ENCODE results near the gene CPLX1.
A peak's percentile ranks its signal among the peaks of the same experiment; 100 is the strongest.

The CPLX1 gene

DNA sequence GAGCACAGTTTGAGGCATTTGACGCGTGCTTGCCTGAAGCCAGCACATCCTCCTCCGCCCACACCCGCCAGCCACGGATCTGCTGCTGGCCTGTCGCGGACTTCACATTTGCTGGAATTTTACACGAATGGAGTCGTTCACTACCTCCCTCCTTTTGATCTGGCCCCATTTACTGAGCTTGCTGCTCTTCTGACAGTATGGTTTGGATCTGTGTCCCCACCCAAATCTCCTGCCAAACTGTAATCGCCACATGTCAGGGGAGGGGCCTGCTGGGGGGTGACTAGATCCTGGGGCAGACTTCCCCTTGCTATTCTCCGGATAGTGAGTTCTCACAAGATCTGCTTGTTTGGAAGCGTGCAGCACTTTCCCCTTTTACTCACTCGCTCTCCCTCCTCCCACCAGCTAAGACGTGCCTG lies 19.9 kb upstream of the CPLX1 start:
- H2BK15ac ChIP-seq (ENCODE audit: low read length): no peak overlapping the region
- H3K4me3 ChIP-seq (ENCODE audit: low read length in 2 of 2): no peak overlapping the region
- no peak overlapping the region for H3K23ac ChIP-seq (ENCODE audit: low read depth, low read length, poor library complexity)
- H2BK5ac ChIP-seq (ENCODE audit: low read length): no peak overlapping the region
- H3K4me1 ChIP-seq (ENCODE audit: control insufficient read depth in 2 of 2, insufficient read depth in 1 of 2, low read depth in 1 of 2, low read length in 2 of 2): peaks cover 0 to 3% of the 10 kb centered on the region in 2 donors
- no peak overlapping the region for H3K27ac ChIP-seq (replicated peaks; ENCODE audit: low read length)
- H2AK5ac ChIP-seq (ENCODE audit: low read depth, low read length): no peak overlapping the region
- H3K9ac ChIP-seq (ENCODE audit: low read depth, low read length, poor library complexity): peak overlapping the region; percentile 67
- H2BK120ac ChIP-seq (ENCODE audit: low read depth, low read length): no peak overlapping the region
- no peak overlapping the region for H2BK12ac ChIP-seq (ENCODE audit: low read length)
- H3K4ac ChIP-seq (ENCODE audit: low read length): no peak overlapping the region
- no peak overlapping the region for H2AFZ ChIP-seq (ENCODE audit: low read length)
- H3K9me3 ChIP-seq (replicated peaks in 1 of 2; ENCODE audit: control insufficient read depth in 2 of 2, insufficient read depth in 1 of 2, low read depth in 1 of 2, low read length in 2 of 2): no peaks in the 10 kb centered on the region
- H3K18ac ChIP-seq (ENCODE audit: low read length): peak overlapping the region; percentile 77
- H4K91ac ChIP-seq (ENCODE audit: low read depth, low read length, poor library complexity): no peak overlapping the region
- H3K4me2 ChIP-seq (ENCODE audit: insufficient read depth, low read length, poor library complexity, severe bottlenecking): no peak overlapping the region
- no CpG with 5 or more reads among the region's 14 CpGs for WGBS, 2 donors (ENCODE audit: extremely low coverage in 2 of 2, insufficient read length in 2 of 2, insufficient replicate concordance in 1 of 2)
- H3K36me3 ChIP-seq (replicated peaks in 1 of 2; ENCODE audit: control insufficient read depth in 2 of 2, insufficient read depth in 2 of 2, low read length in 2 of 2): peaks cover 5 to 40% of the 10 kb centered on the region in 2 donors
- no peak overlapping the region for H4K8ac ChIP-seq (ENCODE audit: low read depth, low read length)
- H3K14ac ChIP-seq (ENCODE audit: low read length): no peak overlapping the region
- no peak for DNase-seq (ENCODE audit: low spot score)
- peaks cover 2% of the 10 kb centered on the region for H3K79me1 ChIP-seq (ENCODE audit: low read depth, low read length)
- H3K27me3 ChIP-seq (ENCODE audit: control insufficient read depth in 3 of 3, insufficient read depth in 3 of 3, low read depth in 1 of 3, low read length in 3 of 3): no peaks in the 10 kb centered on the region

DNA sequence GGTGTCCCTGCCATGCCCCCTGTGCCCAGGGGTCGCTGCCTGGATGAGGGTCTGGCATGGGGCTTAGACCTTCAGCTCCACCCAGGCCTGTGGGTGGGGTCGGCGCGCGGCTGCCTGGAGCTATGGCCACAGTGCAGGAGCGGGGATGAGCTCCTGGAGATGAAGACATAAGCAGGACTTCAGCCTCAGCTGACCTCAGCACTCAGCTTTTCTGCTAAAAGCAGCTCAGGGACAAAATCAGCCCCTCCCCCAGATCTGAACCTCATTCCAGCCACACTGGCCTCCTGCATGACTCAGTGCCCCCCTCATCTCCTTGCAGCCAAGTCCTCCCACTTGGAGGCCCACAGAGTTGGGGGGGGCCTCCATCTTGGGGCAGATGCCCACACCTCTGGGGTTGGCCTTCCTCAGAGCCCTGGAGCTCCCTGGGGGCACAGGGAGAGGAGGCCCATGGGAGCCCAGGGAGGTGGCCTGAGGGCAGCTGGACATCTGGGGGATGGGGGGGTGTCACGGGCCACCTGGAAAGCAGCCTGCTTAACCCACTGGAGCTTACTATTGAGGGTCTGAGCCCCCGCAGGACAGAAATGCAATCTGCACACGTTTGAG lies 19.4 kb upstream of the CPLX1 start:
- Histone ChIP-seq H3K9me3 (replicated peaks in 1 of 2; ENCODE audit: control insufficient read depth in 2 of 2, insufficient read depth in 1 of 2, low read depth in 1 of 2, low read length in 2 of 2) (no peaks in the 10 kb centered on the region), H3K4me1 (ENCODE audit: control insufficient read depth in 2 of 2, insufficient read depth in 1 of 2, low read depth in 1 of 2, low read length in 2 of 2) (peaks cover 0 to 3% of the 10 kb centered on the region in 2 donors), H3K79me1 (ENCODE audit: low read depth, low read length) (peaks cover 2% of the 10 kb centered on the region), H2BK12ac (ENCODE audit: low read length) (no peak overlapping the region), H4K8ac (ENCODE audit: low read depth, low read length) (no peak overlapping the region), H3K9ac (ENCODE audit: low read depth, low read length, poor library complexity) (peak overlapping the region; percentile 67), H2BK15ac (ENCODE audit: low read length) (no peak overlapping the region), H3K23ac (ENCODE audit: low read depth, low read length, poor library complexity) (no peak overlapping the region), H3K27me3 (ENCODE audit: control insufficient read depth in 3 of 3, insufficient read depth in 3 of 3, low read depth in 1 of 3, low read length in 3 of 3) (no peaks in the 10 kb centered on the region), H3K27ac (replicated peaks; ENCODE audit: low read length) (no peak overlapping the region), H4K91ac (ENCODE audit: low read depth, low read length, poor library complexity) (no peak overlapping the region), H3K18ac (ENCODE audit: low read length) (peak overlapping the region; percentile 77), H3K4me2 (ENCODE audit: insufficient read depth, low read length, poor library complexity, severe bottlenecking) (no peak overlapping the region), H2AFZ (ENCODE audit: low read length) (no peak overlapping the region), H2AK5ac (ENCODE audit: low read depth, low read length) (no peak overlapping the region), H3K36me3 (replicated peaks in 1 of 2; ENCODE audit: control insufficient read depth in 2 of 2, insufficient read depth in 2 of 2, low read length in 2 of 2) (peaks cover 5 to 35% of the 10 kb centered on the region in 2 donors), H3K4ac (ENCODE audit: low read length) (no peak overlapping the region), H3K4me3 (ENCODE audit: low read length in 2 of 2) (no peak overlapping the region), H2BK5ac (ENCODE audit: low read length) (no peak overlapping the region), H2BK120ac (ENCODE audit: low read depth, low read length) (no peak overlapping the region), H3K14ac (ENCODE audit: low read length) (no peak overlapping the region)
- no peak for DNase-seq (ENCODE audit: low spot score)
- no CpG with 5 or more reads among the region's 9 CpGs for WGBS, 2 donors (ENCODE audit: extremely low coverage in 2 of 2, insufficient read length in 2 of 2, insufficient replicate concordance in 1 of 2)

DNA sequence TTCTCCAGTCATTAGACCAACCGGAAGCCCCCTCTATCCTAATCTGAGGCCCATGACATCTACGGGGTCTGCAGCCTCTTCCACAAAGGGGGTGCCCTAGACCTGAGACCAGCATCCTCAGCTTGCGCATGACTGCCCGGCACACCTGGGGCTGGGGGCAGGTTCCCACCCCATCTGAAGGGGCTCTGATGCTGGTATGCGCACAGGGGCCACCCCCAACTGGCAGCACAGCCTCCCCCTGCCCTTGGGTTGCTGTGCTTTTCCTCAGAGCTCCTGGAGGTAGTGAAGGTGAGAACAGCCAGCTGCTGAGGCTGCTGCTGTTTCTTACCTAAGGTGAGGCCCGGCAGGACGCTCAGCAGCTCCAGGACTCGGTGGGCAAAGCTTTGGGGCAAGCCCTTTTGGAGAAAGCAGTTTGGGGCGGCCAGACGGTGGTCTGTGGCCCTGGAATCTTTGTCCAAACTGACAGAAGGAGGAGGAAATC lies 18.9 kb upstream of the CPLX1 start:
- peaks cover 0 to 3% of the 10 kb centered on the region in 2 donors for H3K4me1 ChIP-seq (ENCODE audit: control insufficient read depth in 2 of 2, insufficient read depth in 1 of 2, low read depth in 1 of 2, low read length in 2 of 2)
- H2BK5ac ChIP-seq (ENCODE audit: low read length): no peak overlapping the region
- H3K23ac ChIP-seq (ENCODE audit: low read depth, low read length, poor library complexity): peak overlapping the region; percentile 80
- H2BK15ac ChIP-seq (ENCODE audit: low read length): peak overlapping the region; percentile 67
- no peak overlapping the region for H3K9ac ChIP-seq (ENCODE audit: low read depth, low read length, poor library complexity)
- H3K9me3 ChIP-seq (replicated peaks in 1 of 2; ENCODE audit: control insufficient read depth in 2 of 2, insufficient read depth in 1 of 2, low read depth in 1 of 2, low read length in 2 of 2): no peaks in the 10 kb centered on the region
- H3K14ac ChIP-seq (ENCODE audit: low read length): no peak overlapping the region
- H3K27ac ChIP-seq (replicated peaks; ENCODE audit: low read length): no peak overlapping the region
- H3K4ac ChIP-seq (ENCODE audit: low read length): peak overlapping the region; percentile 37
- H2BK12ac ChIP-seq (ENCODE audit: low read length): no peak overlapping the region
- peak overlapping the region; percentile 13 for H3K18ac ChIP-seq (ENCODE audit: low read length)
- WGBS, 2 donors (ENCODE audit: extremely low coverage in 2 of 2, insufficient read length in 2 of 2, insufficient replicate concordance in 1 of 2): no CpG with 5 or more reads among the region's 10 CpGs
- H3K79me1 ChIP-seq (ENCODE audit: low read depth, low read length): peaks cover 2% of the 10 kb centered on the region
- H2AK5ac ChIP-seq (ENCODE audit: low read depth, low read length): peak overlapping the region; percentile 70
- no peak overlapping the region for H3K4me2 ChIP-seq (ENCODE audit: insufficient read depth, low read length, poor library complexity, severe bottlenecking)
- peak overlapping the region; percentile 82 for H4K8ac ChIP-seq (ENCODE audit: low read depth, low read length)
- no peak overlapping the region for H2AFZ ChIP-seq (ENCODE audit: low read length)
- H3K4me3 ChIP-seq (ENCODE audit: low read length in 2 of 2): no peak overlapping the region
- peaks cover 1 to 30% of the 10 kb centered on the region in 2 donors for H3K36me3 ChIP-seq (replicated peaks in 1 of 2; ENCODE audit: control insufficient read depth in 2 of 2, insufficient read depth in 2 of 2, low read length in 2 of 2)
- no peak overlapping the region for H2BK120ac ChIP-seq (ENCODE audit: low read depth, low read length)
- H3K27me3 ChIP-seq (ENCODE audit: control insufficient read depth in 3 of 3, insufficient read depth in 3 of 3, low read depth in 1 of 3, low read length in 3 of 3): no peaks in the 10 kb centered on the region
- H4K91ac ChIP-seq (ENCODE audit: low read depth, low read length, poor library complexity): no peak overlapping the region
- no peak for DNase-seq (ENCODE audit: low spot score)

DNA sequence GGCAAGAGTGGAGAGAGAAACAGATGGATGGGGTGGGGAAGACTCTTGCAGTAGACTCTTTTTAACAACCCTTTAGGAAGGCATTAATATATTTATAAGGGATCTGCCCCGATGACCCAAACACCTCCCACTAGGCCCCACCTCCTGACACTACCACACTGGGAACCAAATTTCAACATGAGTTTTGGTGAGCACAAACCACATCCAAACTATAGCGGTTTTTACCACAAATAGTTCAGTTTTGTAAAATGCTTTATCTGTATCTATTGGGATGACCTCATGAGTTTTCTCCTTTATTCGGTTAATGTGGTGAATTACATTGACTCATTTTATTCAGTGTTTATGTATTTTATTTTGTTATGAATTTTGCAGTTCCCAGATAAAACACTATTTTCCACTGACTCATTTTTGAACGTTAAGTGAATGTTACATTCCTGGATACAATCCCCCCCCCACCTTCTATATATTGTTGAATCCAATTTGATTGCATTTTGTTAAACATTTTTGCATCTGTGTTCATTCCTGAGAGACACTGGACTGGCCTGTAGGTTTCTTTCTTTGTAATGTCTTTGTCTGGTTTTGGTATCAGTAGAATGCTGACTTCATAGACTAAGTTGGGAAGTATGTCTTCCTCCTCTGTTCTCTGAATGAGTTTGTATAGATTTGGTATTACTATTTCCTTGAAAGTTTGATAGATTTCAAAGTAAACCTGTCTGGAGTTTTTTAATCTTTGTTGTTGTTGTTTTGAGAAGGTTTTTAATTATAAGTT lies 13.9 kb upstream of the CPLX1 start:
- H2AFZ ChIP-seq (ENCODE audit: low read length): no peak overlapping the region
- H3K27me3 ChIP-seq (ENCODE audit: control insufficient read depth in 3 of 3, insufficient read depth in 3 of 3, low read depth in 1 of 3, low read length in 3 of 3): no peaks in the 10 kb centered on the region
- no peak overlapping the region for H2BK15ac ChIP-seq (ENCODE audit: low read length)
- no peak overlapping the region for H3K27ac ChIP-seq (replicated peaks; ENCODE audit: low read length)
- H2BK120ac ChIP-seq (ENCODE audit: low read depth, low read length): no peak overlapping the region
- H2AK5ac ChIP-seq (ENCODE audit: low read depth, low read length): no peak overlapping the region
- H3K14ac ChIP-seq (ENCODE audit: low read length): no peak overlapping the region
- no peak overlapping the region for H3K4ac ChIP-seq (ENCODE audit: low read length)
- H3K23ac ChIP-seq (ENCODE audit: low read depth, low read length, poor library complexity): no peak overlapping the region
- peaks cover 1% of the 10 kb centered on the region for H3K79me1 ChIP-seq (ENCODE audit: low read depth, low read length)
- no peak overlapping the region for H3K4me3 ChIP-seq (ENCODE audit: low read length in 2 of 2)
- peaks cover 11 to 16% of the 10 kb centered on the region in 2 donors for H3K9me3 ChIP-seq (replicated peaks in 1 of 2; ENCODE audit: control insufficient read depth in 2 of 2, insufficient read depth in 1 of 2, low read depth in 1 of 2, low read length in 2 of 2)
- H3K4me2 ChIP-seq (ENCODE audit: insufficient read depth, low read length, poor library complexity, severe bottlenecking): no peak overlapping the region
- DNase-seq (ENCODE audit: low spot score): no peak
- no peak overlapping the region for H4K91ac ChIP-seq (ENCODE audit: low read depth, low read length, poor library complexity)
- no peak overlapping the region for H3K18ac ChIP-seq (ENCODE audit: low read length)
- H2BK12ac ChIP-seq (ENCODE audit: low read length): no peak overlapping the region
- no CpG with 5 or more reads among the region's 4 CpGs for WGBS, 2 donors (ENCODE audit: extremely low coverage in 2 of 2, insufficient read length in 2 of 2, insufficient replicate concordance in 1 of 2)
- H3K4me1 ChIP-seq (ENCODE audit: control insufficient read depth in 2 of 2, insufficient read depth in 1 of 2, low read depth in 1 of 2, low read length in 2 of 2): no peaks in the 10 kb centered on the region
- H3K36me3 ChIP-seq (replicated peaks in 1 of 2; ENCODE audit: control insufficient read depth in 2 of 2, insufficient read depth in 2 of 2, low read length in 2 of 2): peaks cover 0 to 11% of the 10 kb centered on the region in 2 donors
- no peak overlapping the region for H4K8ac ChIP-seq (ENCODE audit: low read depth, low read length)
- no peak overlapping the region for H3K9ac ChIP-seq (ENCODE audit: low read depth, low read length, poor library complexity)
- H2BK5ac ChIP-seq (ENCODE audit: low read length): no peak overlapping the region

Data from neuronal stem cell (in vitro differentiated cells).